IgD-negative memory B cell (primary cell): ENCODE data around the gene VSIG10. TPM values are rescaled to one million over a fixed set of nuclear protein-coding genes. Genes with fewer than 3 reads are reported as not detected.

Experiments
- H3K27ac Mint-ChIP-seq, 3 donors: one replicate each; pipeline ENCODE4 v1.8.0; 2020 to 2022; ENCODE audit warnings: mild to moderate bottlenecking in 3 of 3, mixed read lengths in 3 of 3, moderate library complexity in 1 of 3
- H3K27me3 Mint-ChIP-seq: one replicate; pipeline ENCODE4 v1.8.0; 2021; ENCODE audit warnings: mixed read lengths
- H3K36me3 Mint-ChIP-seq: one replicate; pipeline ENCODE4 v1.8.0; 2020; ENCODE audit warnings: mild to moderate bottlenecking, mixed read lengths
- H3K4me1 Mint-ChIP-seq, 3 donors: one replicate each; pipeline ENCODE4 v1.8.0; 2020 to 2022; ENCODE audit warnings: mixed read lengths in 3 of 3, mild to moderate bottlenecking in 1 of 3
- H3K4me3 Mint-ChIP-seq, 4 donors: one replicate each; pipeline ENCODE4 v1.8.0; 2020 to 2022; ENCODE audit warnings: mild to moderate bottlenecking in 4 of 4, mixed read lengths in 4 of 4, moderate library complexity in 3 of 4
- H3K9me3 Mint-ChIP-seq, 3 donors: one replicate each; pipeline ENCODE4 v1.8.0; 2020 to 2021; ENCODE audit warnings: mixed read lengths in 3 of 3, mild to moderate bottlenecking in 1 of 3
- polyA plus RNA-seq: library from polyadenylated mRNA; unstranded; fragments of 300-500 nt; fragmentation: Illumina TruSeq; gene quantifications from one replicate; pipeline ENCODE4 v1.2.3, GENCODE V29; 2021

VSIG10 gene
- polyA plus RNA-seq, 1 donor from 2014 or later: 3.4 TPM

- H3K27ac Mint-ChIP-seq: no peak overlapping the region
- H3K9me3 Mint-ChIP-seq: no peaks in the 10 kb centered on the region
Measured at GRCh38 chr12:118125743-118126118, 21.9 kb upstream of the VSIG10 start.

GRCh38 chr12:118124333-118124874, 20.6 kb upstream of the VSIG10 start:
- Mint-ChIP-seq H3K36me3 (peaks cover 3% of the 10 kb centered on the region), H3K9me3 (no peaks in the 10 kb centered on the region), H3K4me3 (no peak overlapping the region), H3K27ac (peak overlapping the region in 1 of 3 donors; percentile 7), H3K4me1 (peaks cover 0 to 4% (median 0%) of the 10 kb centered on the region in 3 donors), H3K27me3 (no peaks in the 10 kb centered on the region)

More at GRCh38 chr12:118125743-118126118, 21.9 kb upstream of the VSIG10 start:
- H3K27me3 Mint-ChIP-seq: no peaks in the 10 kb centered on the region
- H3K36me3 Mint-ChIP-seq: peaks cover 3% of the 10 kb centered on the region
- H3K4me1 Mint-ChIP-seq: peaks cover 0 to 2% (median 0%) of the 10 kb centered on the region in 3 donors
- H3K4me3 Mint-ChIP-seq: no peak overlapping the region

GRCh38 chr12:118122264-118122663, 18.5 kb upstream of the VSIG10 start:
- H3K4me3 Mint-ChIP-seq: no peak overlapping the region
- H3K27me3 Mint-ChIP-seq: no peaks in the 10 kb centered on the region
- peaks cover 3% of the 10 kb centered on the region for H3K36me3 Mint-ChIP-seq
- H3K27ac Mint-ChIP-seq: no peak overlapping the region
- H3K4me1 Mint-ChIP-seq: peaks cover 0 to 4% (median 0%) of the 10 kb centered on the region in 3 donors
- no peaks in the 10 kb centered on the region for H3K9me3 Mint-ChIP-seq

- H3K4me3 Mint-ChIP-seq: no peak overlapping the region
- no peak overlapping the region for H3K27ac Mint-ChIP-seq
- no peaks in the 10 kb centered on the region for H3K27me3 Mint-ChIP-seq
- H3K9me3 Mint-ChIP-seq: no peaks in the 10 kb centered on the region
- peaks cover 4% of the 10 kb centered on the region for H3K36me3 Mint-ChIP-seq
- peaks cover 0 to 4% (median 0%) of the 10 kb centered on the region in 3 donors for H3K4me1 Mint-ChIP-seq
Measured at GRCh38 chr12:118120579-118121363, 17.0 kb upstream of the VSIG10 start.

GRCh38 chr12:118119449-118119879, 15.7 kb upstream of the VSIG10 start:
- no peak overlapping the region for H3K27ac Mint-ChIP-seq

GRCh38 chr12:118109088-118109487, 5.3 kb upstream of the VSIG10 start:
- peaks cover 10% of the 10 kb centered on the region for H3K27me3 Mint-ChIP-seq
- no peaks in the 10 kb centered on the region for H3K36me3 Mint-ChIP-seq
- H3K4me3 Mint-ChIP-seq: no peak overlapping the region
- H3K4me1 Mint-ChIP-seq: peaks cover 0 to 4% (median 4%) of the 10 kb centered on the region in 3 donors
- no peaks in the 10 kb centered on the region for H3K9me3 Mint-ChIP-seq
- no peak overlapping the region for H3K27ac Mint-ChIP-seq

More at GRCh38 chr12:118119449-118119879, 15.7 kb upstream of the VSIG10 start:
- no peaks in the 10 kb centered on the region for H3K27me3 Mint-ChIP-seq
- H3K36me3 Mint-ChIP-seq: peaks cover 7% of the 10 kb centered on the region
- H3K4me3 Mint-ChIP-seq: no peak overlapping the region
- H3K9me3 Mint-ChIP-seq: no peaks in the 10 kb centered on the region
- H3K4me1 Mint-ChIP-seq: peaks cover 0 to 4% (median 0%) of the 10 kb centered on the region in 3 donors

- no peak overlapping the region for H3K27ac Mint-ChIP-seq
- H3K9me3 Mint-ChIP-seq: no peaks in the 10 kb centered on the region
- peaks cover 14% of the 10 kb centered on the region for H3K27me3 Mint-ChIP-seq
- no peaks in the 10 kb centered on the region for H3K36me3 Mint-ChIP-seq
- H3K4me1 Mint-ChIP-seq: peaks cover 5 to 7% (median 6%) of the 10 kb centered on the region in 3 donors
- H3K4me3 Mint-ChIP-seq: no peak overlapping the region
Measured at GRCh38 chr12:118107694-118108093, 3.9 kb upstream of the VSIG10 start.

GRCh38 chr12:118107011-118107410, 3.2 kb upstream of the VSIG10 start:
- Mint-ChIP-seq H3K4me1 (peaks cover 5 to 7% (median 6%) of the 10 kb centered on the region in 3 donors), H3K27ac (no peak overlapping the region), H3K27me3 (peaks cover 18% of the 10 kb centered on the region), H3K9me3 (peaks cover 0 to 2% (median 0%) of the 10 kb centered on the region in 3 donors), H3K36me3 (no peaks in the 10 kb centered on the region), H3K4me3 (no peak overlapping the region)

GRCh38 chr12:118103201-118103600, 610 bp downstream of the VSIG10 start:
- Mint-ChIP-seq H3K36me3 (no peaks in the 10 kb centered on the region), H3K27ac (peak overlapping the region in 1 of 3 donors; percentile 59), H3K4me1 (peaks cover 5 to 7% (median 6%) of the 10 kb centered on the region in 3 donors), H3K9me3 (peaks cover 0 to 2% (median 0%) of the 10 kb centered on the region in 3 donors), H3K4me3 (peak overlapping the region; percentile 85 to 93 (median 89)), H3K27me3 (peaks cover 25% of the 10 kb centered on the region)

GRCh38 chr12:118102609-118103008, 1.2 kb downstream of the VSIG10 start:
- Mint-ChIP-seq H3K36me3 (no peaks in the 10 kb centered on the region), H3K27me3 (peaks cover 25% of the 10 kb centered on the region), H3K4me3 (peak overlapping the region; percentile 85 to 93 (median 89)), H3K27ac (peak overlapping the region in 1 of 3 donors; percentile 31), H3K4me1 (peaks cover 5 to 7% (median 6%) of the 10 kb centered on the region in 3 donors), H3K9me3 (peaks cover 0 to 2% (median 0%) of the 10 kb centered on the region in 3 donors)

GRCh38 chr12:118102070-118102469, 1.7 kb downstream of the VSIG10 start:
- H3K27me3 Mint-ChIP-seq: peaks cover 26% of the 10 kb centered on the region
- no peaks in the 10 kb centered on the region for H3K36me3 Mint-ChIP-seq
- H3K27ac Mint-ChIP-seq: peak overlapping the region in 1 of 3 donors; percentile 31
- H3K9me3 Mint-ChIP-seq: peaks cover 0 to 2% (median 0%) of the 10 kb centered on the region in 3 donors
- H3K4me3 Mint-ChIP-seq: peak overlapping the region in 1 of 4 donors; percentile 91
- H3K4me1 Mint-ChIP-seq: peaks cover 5 to 7% (median 6%) of the 10 kb centered on the region in 3 donors

- Mint-ChIP-seq H3K27me3 (peaks cover 28% of the 10 kb centered on the region), H3K4me1 (peaks cover 5 to 7% (median 6%) of the 10 kb centered on the region in 3 donors), H3K4me3 (no peak overlapping the region)
Measured at GRCh38 chr12:118101051-118101450, 2.8 kb downstream of the VSIG10 start.

GRCh38 chr12:118098911-118099671, 4.7 kb downstream of the VSIG10 start:
- H3K36me3 Mint-ChIP-seq: no peaks in the 10 kb centered on the region

More at GRCh38 chr12:118101051-118101450, 2.8 kb downstream of the VSIG10 start:
- H3K27ac Mint-ChIP-seq: no peak overlapping the region
- H3K36me3 Mint-ChIP-seq: no peaks in the 10 kb centered on the region
- peaks cover 0 to 2% (median 0%) of the 10 kb centered on the region in 3 donors for H3K9me3 Mint-ChIP-seq

GRCh38 chr12:118098401-118098800, 5.4 kb downstream of the VSIG10 start:
- Mint-ChIP-seq H3K4me1 (peaks cover 2 to 5% (median 3%) of the 10 kb centered on the region in 3 donors), H3K27me3 (peaks cover 19% of the 10 kb centered on the region), H3K27ac (peak overlapping the region in 1 of 3 donors; percentile 14), H3K4me3 (no peak overlapping the region), H3K36me3 (no peaks in the 10 kb centered on the region), H3K9me3 (peaks cover 0 to 2% (median 0%) of the 10 kb centered on the region in 3 donors)

More at GRCh38 chr12:118098911-118099671, 4.7 kb downstream of the VSIG10 start:
- Mint-ChIP-seq H3K4me3 (peak overlapping the region in 1 of 4 donors; percentile 40), H3K27me3 (peaks cover 20% of the 10 kb centered on the region), H3K27ac (no peak overlapping the region), H3K9me3 (peaks cover 0 to 2% (median 0%) of the 10 kb centered on the region in 3 donors), H3K4me1 (peaks cover 2 to 5% (median 3%) of the 10 kb centered on the region in 3 donors)
